Karpas-422 (cell line): Measurements from ENCODE around the gene LRRC27. TPM values are rescaled to one million over a fixed set of nuclear protein-coding genes. Genes with fewer than 3 reads are reported as not detected.

Source experiments
- DNase-seq: peaks from one replicate; pipeline ENCODE4 v3.0.0-alpha.2; 2015
- H2AFZ ChIP-seq: fragments of 200-600 bp; sonication (generic); 2 replicates; pipeline ENCODE4 v1.6.1; 2014; ENCODE audit warnings: antibody characterized with exemption, low read length, mixed read lengths
- H3K27ac ChIP-seq: fragments of 200-600 bp; sonication (generic); 2 replicates; pipeline ENCODE4 v1.5.1; 2014; ENCODE audit warnings: mild to moderate bottlenecking, low read length, moderate library complexity
- H3K27me3 ChIP-seq: fragments of 200-600 bp; sonication (generic); 2 replicates; pipeline ENCODE4 v1.6.1; 2014; ENCODE audit warnings: low read length, mixed read lengths
- H3K36me3 ChIP-seq: fragments of 200-600 bp; sonication (generic); 2 replicates; pipeline ENCODE4 v1.6.1; 2014; ENCODE audit warnings: low read length, mixed read lengths; ENCODE audit not compliant: insufficient read depth
- H3K4me1 ChIP-seq: fragments of 200-600 bp; sonication (generic); 2 replicates; pipeline ENCODE4 v1.6.1; 2014; ENCODE audit warnings: mild to moderate bottlenecking, low read length, mixed read lengths
- H3K4me2 ChIP-seq: fragments of 200-600 bp; sonication (generic); 2 replicates; pipeline ENCODE4 v1.6.1; 2014; ENCODE audit warnings: low read length, low read depth, mild to moderate bottlenecking; ENCODE audit not compliant: poor library complexity, severe bottlenecking
- H3K4me3 ChIP-seq: fragments of 200-600 bp; sonication (generic); 2 replicates; pipeline ENCODE4 v1.5.1; 2014; ENCODE audit warnings: mild to moderate bottlenecking, antibody characterized with exemption, low read length, mixed read lengths
- H3K79me2 ChIP-seq: fragments of 200-600 bp; sonication (generic); 2 replicates; pipeline ENCODE4 v1.6.1; 2014; ENCODE audit warnings: mild to moderate bottlenecking, low read length, mixed read lengths
- H3K9ac ChIP-seq: fragments of 200-600 bp; sonication (generic); 2 replicates; pipeline ENCODE4 v1.6.0; 2014; ENCODE audit warnings: low read length
- H3K9me2 ChIP-seq: fragments of 200-600 bp; sonication (generic), shearing (Covaris generic); replicated peaks from 2 replicates; pipeline ENCODE4 v1.6.0; 2014; ENCODE audit warnings: mild to moderate bottlenecking, low read length, moderate library complexity; ENCODE audit not compliant: insufficient read depth
- H3K9me3 ChIP-seq: fragments of 300-700, 200-600 bp; sonication (generic); 2 replicates; pipeline ENCODE4 v1.6.1; 2014; ENCODE audit warnings: low read length, mixed read lengths
- H4K20me1 ChIP-seq: fragments of 200-600 bp; sonication (generic); 2 replicates; pipeline ENCODE4 v1.6.1; 2014; ENCODE audit warnings: mild to moderate bottlenecking, antibody characterized with exemption, low read length, low read depth; ENCODE audit not compliant: insufficient read depth
- total RNA-seq: library from RNA; depleted of rRNA; stranded (reverse); fragments of >200 nt; shearing (Covaris generic); gene quantifications from 2 replicates; pipeline ENCODE4 v1.2.3, GENCODE V29; 2014; ENCODE audit warnings: low replicate concordance

The LRRC27 gene
- total RNA-seq, 1 experiment from 2014 or later = 2.2 TPM

DNA sequence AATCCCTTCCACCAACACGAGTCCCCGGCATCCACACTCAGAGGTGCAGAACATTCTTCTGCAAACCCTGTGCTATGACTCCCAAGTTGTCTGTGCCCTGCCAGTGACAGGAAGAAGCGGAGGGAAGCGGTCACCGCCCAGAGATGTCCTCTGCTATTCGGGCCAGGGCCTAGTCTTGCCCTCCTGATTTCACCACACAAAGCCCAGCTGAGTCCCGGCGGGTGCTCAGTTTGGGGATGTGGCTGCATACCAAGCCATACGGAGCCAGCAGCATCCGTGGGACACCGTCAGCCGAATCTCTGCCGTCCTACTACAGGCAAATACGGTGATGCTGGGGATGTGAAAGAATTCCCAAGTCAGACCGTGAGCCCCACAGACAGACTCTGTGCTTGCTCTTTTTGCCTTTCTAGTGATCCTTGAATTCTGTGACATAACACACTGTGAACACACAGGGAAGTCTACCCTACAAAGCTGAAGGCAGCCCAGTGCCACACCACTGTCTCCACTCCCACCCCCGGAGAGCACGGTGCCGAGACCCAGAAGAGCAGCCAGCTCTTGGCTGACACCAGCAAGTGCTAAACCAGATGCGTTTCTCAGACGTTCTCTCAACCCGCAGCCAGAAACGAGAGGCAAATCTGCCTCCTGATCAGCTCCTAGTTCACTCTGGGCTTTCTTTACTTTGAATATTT lies 26.2 kb upstream of the LRRC27 start:
- Histone ChIP-seq H3K36me3 (no peaks in the 10 kb centered on the region), H3K4me2 (no peak overlapping the region), H4K20me1 (no peaks in the 10 kb centered on the region), H3K79me2 (no peaks in the 10 kb centered on the region), H3K9me2 (no peaks in the 10 kb centered on the region), H3K27ac (no peak overlapping the region), H3K27me3 (no peaks in the 10 kb centered on the region), H2AFZ (no peak overlapping the region), H3K4me1 (no peaks in the 10 kb centered on the region), H3K9ac (no peak overlapping the region), H3K9me3 (no peaks in the 10 kb centered on the region), H3K4me3 (no peak overlapping the region)
- no peak for DNase-seq

DNA sequence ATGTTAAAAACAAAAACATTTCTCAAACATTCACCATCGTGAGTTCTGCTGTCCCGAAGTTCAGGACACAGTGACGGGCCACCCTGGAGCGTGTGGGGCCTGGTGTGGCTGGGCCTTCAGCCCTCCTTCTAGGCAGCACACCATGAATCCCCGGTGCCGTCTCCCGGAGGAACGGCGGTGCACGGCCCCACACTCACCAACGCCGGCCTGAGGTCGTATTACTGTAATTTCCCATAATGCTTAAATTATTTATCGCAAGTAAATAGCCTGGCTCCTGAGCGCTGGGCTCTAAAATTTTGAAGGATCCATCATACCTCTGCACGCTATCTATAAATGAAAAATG lies 25.7 kb upstream of the LRRC27 start:
- no peak for DNase-seq
- Histone ChIP-seq H3K9ac (no peak overlapping the region), H4K20me1 (no peaks in the 10 kb centered on the region), H3K4me3 (no peak overlapping the region), H3K36me3 (no peaks in the 10 kb centered on the region), H2AFZ (no peak overlapping the region), H3K4me1 (no peaks in the 10 kb centered on the region), H3K9me2 (no peaks in the 10 kb centered on the region), H3K27ac (no peak overlapping the region), H3K4me2 (no peak overlapping the region), H3K9me3 (no peaks in the 10 kb centered on the region), H3K27me3 (no peaks in the 10 kb centered on the region), H3K79me2 (no peaks in the 10 kb centered on the region)

DNA sequence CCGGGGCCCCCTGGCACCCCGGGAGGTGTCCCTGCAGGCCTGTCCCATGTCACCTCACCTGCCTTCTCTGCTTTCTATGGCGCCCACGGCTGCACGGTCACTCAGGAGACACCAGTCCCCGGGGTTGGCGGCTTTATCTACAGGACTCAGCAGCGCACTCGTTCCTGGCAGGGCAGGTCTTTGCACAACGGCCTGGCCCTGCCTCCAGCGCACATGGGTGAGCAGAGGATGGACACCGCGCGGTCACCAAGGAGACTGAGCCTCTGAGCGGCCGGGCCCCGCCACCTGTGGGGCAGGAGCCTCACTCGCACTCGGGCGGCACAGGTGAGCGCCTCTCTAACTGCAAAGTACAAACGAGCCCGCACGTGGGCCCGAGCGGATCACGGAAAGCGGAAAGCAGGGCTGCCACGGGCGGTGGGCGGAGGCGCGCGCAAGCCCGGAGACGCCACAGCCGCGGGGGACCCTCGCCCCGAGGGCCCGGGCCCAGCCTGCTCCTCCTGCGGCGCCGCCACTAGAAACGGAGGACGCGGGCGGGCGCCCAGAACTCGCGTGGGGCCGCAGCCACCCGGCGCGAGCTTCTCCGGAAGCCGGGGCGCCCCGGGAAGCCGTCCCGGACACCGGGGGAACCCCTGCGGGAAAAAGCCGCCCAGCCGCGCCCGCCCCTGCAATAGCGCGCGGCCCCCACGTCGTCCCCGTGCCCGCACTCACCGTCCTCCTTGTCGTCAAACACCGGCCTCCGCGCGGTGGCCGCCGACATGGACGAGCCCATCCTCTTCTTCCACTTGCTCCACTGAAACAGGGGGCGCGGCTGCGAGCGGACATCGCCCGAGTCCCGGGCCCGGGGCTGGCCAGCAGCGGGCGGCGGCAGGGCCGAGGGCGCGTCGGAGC lies 24.9 kb upstream of the LRRC27 start:
- H2AFZ ChIP-seq = no peak overlapping the region
- no peaks in the 10 kb centered on the region for H3K9me2 ChIP-seq
- H3K79me2 ChIP-seq = no peaks in the 10 kb centered on the region
- H3K4me3 ChIP-seq = no peak overlapping the region
- no peak overlapping the region for H3K9ac ChIP-seq
- H3K9me3 ChIP-seq = no peaks in the 10 kb centered on the region
- no peaks in the 10 kb centered on the region for H4K20me1 ChIP-seq
- no peaks in the 10 kb centered on the region for H3K27me3 ChIP-seq
- no peak overlapping the region for H3K27ac ChIP-seq
- no peak for DNase-seq
- no peaks in the 10 kb centered on the region for H3K4me1 ChIP-seq
- H3K4me2 ChIP-seq = no peak overlapping the region
- H3K36me3 ChIP-seq = no peaks in the 10 kb centered on the region

DNA sequence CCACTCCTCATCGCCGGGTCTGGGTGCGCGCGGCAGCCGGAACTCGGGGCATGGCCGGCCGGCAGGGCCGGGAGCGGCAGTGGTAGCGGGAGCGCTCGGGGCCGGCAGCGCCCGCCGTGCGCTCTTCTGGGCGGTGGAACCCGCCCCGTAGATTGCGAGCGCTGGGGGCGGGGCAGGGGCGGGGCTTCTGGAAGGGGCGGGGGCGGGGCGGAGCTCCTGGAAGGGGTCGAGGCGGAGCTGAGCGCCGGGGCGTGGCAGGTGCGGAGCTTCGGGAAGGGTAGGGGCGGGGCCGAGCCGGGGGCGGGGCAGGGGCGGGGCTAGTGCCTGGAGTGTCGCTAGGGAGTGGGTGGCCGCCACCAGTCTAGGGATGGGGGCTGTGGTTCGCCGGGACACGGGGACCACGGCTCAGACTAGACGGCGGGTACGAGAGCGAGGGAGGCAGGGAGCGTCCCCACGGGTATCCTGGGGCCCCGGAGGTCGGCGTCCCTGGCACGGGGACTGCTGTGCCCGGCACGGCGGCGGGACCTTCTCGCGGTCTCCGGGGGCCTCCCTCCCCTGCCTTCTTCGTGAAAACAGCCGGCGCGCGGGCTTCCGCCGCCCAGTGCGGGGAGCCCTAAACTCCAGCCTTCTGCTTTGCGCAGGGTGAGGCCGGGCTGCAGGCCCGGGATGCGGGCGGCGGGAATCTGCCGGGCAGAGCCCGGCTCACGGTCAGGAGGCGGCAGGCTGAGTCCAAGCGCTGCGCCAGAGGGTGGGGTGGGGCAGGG lies 24.0 kb upstream of the LRRC27 start, which contains the start of gene STK32C:
Gene STK32C, minus strand, starts transcription at position 128 of the 764 bp plus-strand sequence. Its CDS starts 117 bp downstream, at position 11.
- H3K27ac ChIP-seq = no peak within 1 kb of the TSS

DNA sequence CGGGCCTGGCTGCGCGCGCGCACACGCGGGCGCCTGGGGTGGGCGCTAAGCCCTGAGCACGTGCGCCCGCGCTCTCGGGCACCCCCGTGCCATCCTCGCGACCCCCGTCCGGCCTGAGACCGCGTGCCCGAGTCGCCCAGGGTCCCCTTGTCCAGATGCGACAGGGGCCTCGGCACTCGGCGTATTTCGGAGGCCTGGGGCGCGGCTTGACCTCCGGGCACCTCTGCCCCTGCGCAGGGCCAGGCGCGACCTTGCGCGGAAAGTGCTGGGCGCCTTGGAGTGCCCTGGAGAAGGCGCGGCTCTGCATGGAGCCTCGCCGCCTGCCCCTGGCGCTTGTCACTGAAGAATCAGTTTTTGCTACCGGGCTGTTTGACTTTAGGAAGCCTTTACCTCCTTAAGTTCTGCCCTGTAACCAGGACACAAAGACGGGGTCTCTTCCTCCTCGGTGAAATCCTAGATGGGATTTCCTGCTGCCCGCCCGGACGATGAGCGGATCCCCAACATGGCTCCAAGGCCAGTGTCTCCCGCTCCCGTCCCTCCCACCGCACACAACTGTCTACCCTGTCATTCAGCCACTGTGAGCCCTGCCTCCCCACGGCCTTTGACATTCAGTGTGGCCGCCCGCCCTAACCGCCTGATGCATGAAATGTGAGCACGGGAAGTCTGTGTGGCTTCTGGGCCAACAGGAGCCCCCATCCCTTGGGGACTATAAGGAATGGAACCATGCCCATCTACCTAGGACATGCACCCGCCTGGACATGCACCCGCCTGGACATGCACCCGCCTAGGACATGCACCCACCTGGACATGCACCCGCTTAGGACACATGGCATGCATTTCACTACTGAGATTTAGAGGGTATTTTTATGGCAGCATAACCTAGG lies 23.2 kb upstream of the LRRC27 start:
- Histone ChIP-seq H3K27me3 (no peaks in the 10 kb centered on the region), H3K27ac (no peak overlapping the region), H3K4me1 (no peaks in the 10 kb centered on the region), H3K9ac (no peak overlapping the region), H3K79me2 (no peaks in the 10 kb centered on the region), H2AFZ (no peak overlapping the region), H3K4me3 (no peak overlapping the region), H3K9me3 (no peaks in the 10 kb centered on the region), H3K9me2 (no peaks in the 10 kb centered on the region), H3K36me3 (no peaks in the 10 kb centered on the region), H3K4me2 (no peak overlapping the region), H4K20me1 (no peaks in the 10 kb centered on the region)
- DNase-seq = no peak

More for the DNA sequence above, 24.0 kb upstream of the LRRC27 start, which contains the start of gene STK32C:
- no peak within 1 kb of the TSS for H3K4me2 ChIP-seq
- no peaks in the 10 kb centered on the region for H3K9me2 ChIP-seq
- no peaks in the 10 kb centered on the region for H3K9me3 ChIP-seq
- no peaks in the 10 kb centered on the region for H3K4me1 ChIP-seq
- no peak within 1 kb of the TSS for H3K4me3 ChIP-seq
- H4K20me1 ChIP-seq = no peaks in the 10 kb centered on the region
- H3K79me2 ChIP-seq = no peaks in the 10 kb centered on the region
- no peak within 1 kb of the TSS for H3K9ac ChIP-seq
- no peaks in the 10 kb centered on the region for H3K36me3 ChIP-seq
- no peak within 1 kb of the TSS for H2AFZ ChIP-seq
- H3K27me3 ChIP-seq = no peaks in the 10 kb centered on the region
- no peak for DNase-seq

DNA sequence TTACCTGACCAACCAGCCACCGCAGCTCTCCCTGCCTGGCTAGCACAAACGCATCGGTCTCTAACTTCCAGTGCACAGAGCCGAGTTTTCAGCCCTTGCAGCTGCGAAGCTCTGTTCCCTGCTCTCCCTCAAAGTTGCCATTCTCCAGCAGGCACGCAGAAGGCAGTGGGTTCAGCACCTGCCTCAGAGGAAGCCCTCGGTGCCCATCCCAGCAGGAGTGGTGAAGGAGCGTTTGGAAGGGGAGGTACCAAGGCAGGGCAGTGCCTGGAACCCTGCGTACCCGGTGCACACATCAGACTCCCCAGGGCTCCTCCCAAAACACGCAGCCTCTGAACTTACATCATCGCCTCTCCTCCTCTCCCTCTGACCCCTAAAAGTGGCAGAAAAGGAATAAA lies 22.5 kb upstream of the LRRC27 start:
- Histone ChIP-seq H4K20me1 (no peaks in the 10 kb centered on the region), H2AFZ (no peak overlapping the region), H3K9ac (no peak overlapping the region), H3K9me3 (no peaks in the 10 kb centered on the region), H3K4me3 (no peak overlapping the region), H3K4me2 (no peak overlapping the region), H3K79me2 (no peaks in the 10 kb centered on the region), H3K4me1 (no peaks in the 10 kb centered on the region), H3K36me3 (no peaks in the 10 kb centered on the region), H3K27ac (no peak overlapping the region), H3K27me3 (no peaks in the 10 kb centered on the region), H3K9me2 (no peaks in the 10 kb centered on the region)
- no peak for DNase-seq

DNA sequence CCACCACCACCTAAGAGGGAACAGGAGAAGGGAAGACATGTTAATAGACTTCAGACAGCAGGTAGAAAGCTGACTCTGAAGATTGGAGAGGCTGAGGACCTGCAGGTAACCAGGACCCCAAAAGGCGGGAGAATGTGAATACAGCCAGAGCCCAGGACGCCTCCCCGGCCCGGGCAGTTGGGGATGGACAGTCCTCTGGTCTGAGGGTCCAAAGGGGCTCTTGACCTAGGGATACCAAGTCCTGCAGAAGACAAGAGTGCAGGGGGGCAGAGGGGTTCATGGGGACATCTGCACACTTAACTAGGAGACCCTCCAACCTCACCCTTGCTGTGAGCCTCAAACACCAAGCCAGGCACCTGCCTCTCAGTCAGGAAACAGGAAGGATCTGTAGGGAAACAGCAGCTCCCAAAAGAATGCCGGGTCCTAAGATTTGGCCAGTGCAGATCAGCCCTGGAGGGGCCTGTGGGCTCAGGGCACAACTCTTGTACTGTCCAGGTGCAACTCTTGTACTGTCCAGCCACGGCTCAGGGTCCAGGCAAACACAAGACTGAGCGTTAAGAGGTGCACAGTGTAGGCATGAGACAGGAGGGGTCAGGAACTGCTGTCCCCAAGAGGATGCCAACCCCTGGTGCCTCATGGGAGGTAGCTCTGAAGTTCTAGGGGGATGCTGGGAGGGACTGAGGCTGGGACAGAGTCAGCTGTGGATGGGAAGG lies 22.0 kb upstream of the LRRC27 start:
- no peak overlapping the region for H2AFZ ChIP-seq
- no peak overlapping the region for H3K27ac ChIP-seq
- H3K9ac ChIP-seq = no peak overlapping the region
- H3K9me2 ChIP-seq = no peaks in the 10 kb centered on the region
- H3K4me1 ChIP-seq = no peaks in the 10 kb centered on the region
- no peaks in the 10 kb centered on the region for H4K20me1 ChIP-seq
- no peaks in the 10 kb centered on the region for H3K79me2 ChIP-seq
- DNase-seq = no peak
- H3K27me3 ChIP-seq = no peaks in the 10 kb centered on the region
- H3K9me3 ChIP-seq = no peaks in the 10 kb centered on the region
- no peaks in the 10 kb centered on the region for H3K36me3 ChIP-seq
- H3K4me3 ChIP-seq = no peak overlapping the region
- H3K4me2 ChIP-seq = no peak overlapping the region
